Neural crest cell (in vitro differentiated cells): ENCODE measurements around the gene LOXL1. TPM values are rescaled to one million over a fixed set of nuclear protein-coding genes. Genes with fewer than 3 reads are reported as not detected.
"Not testable (repeated sequence)": the region's sequence is repeated elsewhere in the genome, so short reads cannot be mapped to it uniquely, and the experiment has no call there.

Experiments
- DNase-seq: peaks from one replicate; pipeline ENCODE4 v3.0.0; 2021; ENCODE audit warnings: low read depth, mixed read lengths, low spot score
- H3K27ac Mint-ChIP-seq: one replicate; pipeline ENCODE4 v1.8.0; 2021; ENCODE audit warnings: mild to moderate bottlenecking, mixed read lengths; ENCODE audit not compliant: unreplicated experiment
- H3K27me3 Mint-ChIP-seq: 2 replicates; pipeline ENCODE4 v1.8.0; 2021; ENCODE audit warnings: low read depth, mild to moderate bottlenecking, mixed read lengths
- H3K36me3 Mint-ChIP-seq: 2 replicates; pipeline ENCODE4 v1.8.0; 2021; ENCODE audit warnings: low read depth, mild to moderate bottlenecking, mixed read lengths
- H3K4me1 Mint-ChIP-seq: 2 replicates; pipeline ENCODE4 v1.8.0; 2021; ENCODE audit warnings: mixed read lengths
- H3K4me3 Mint-ChIP-seq: one replicate; pipeline ENCODE4 v1.8.0; 2021; ENCODE audit warnings: mild to moderate bottlenecking, mixed read lengths
- H3K9me3 Mint-ChIP-seq: 2 replicates; pipeline ENCODE4 v1.8.0; 2021; ENCODE audit warnings: mixed read lengths
- total RNA-seq: library from RNA; stranded (reverse); gene quantifications from 2 replicates; pipeline ENCODE4 v1.2.1, GENCODE V29; 2021
- TF ChIP-seq, protein P1 (sequence below): fragments of 200-600 bp; sonication (generic); conservative IDR thresholded peaks from 2 replicates; pipeline ENCODE4 v1.5.0; 2021; ENCODE audit warnings: antibody characterized with exemption, mild to moderate bottlenecking

The LOXL1 gene
- total RNA-seq, 1 donor from 2014 or later, result 17.3 TPM

DNA sequence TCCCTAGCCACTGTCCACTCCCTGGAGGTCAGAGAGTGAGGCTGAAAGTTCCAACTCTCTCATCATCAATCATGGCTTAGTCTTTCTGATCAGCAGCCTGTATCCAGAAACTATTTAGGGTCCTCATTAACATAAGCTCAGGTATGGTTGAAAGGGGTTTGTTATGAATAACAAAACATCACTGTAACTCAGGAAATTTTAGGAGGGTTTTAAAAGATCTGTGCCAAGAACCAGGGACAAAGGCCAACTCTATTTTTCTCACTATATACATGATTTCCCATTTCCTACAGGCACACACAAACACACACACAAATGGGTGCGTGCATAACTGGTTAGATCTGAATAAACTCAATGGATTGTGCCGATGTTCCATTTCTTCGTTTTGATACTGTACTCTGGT, 42.2 kb downstream of the LOXL1 start:
- Mint-ChIP-seq H3K4me1 (peaks cover 26% of the 10 kb centered on the region), H3K9me3 (no peaks in the 10 kb centered on the region), H3K4me3 (no peak overlapping the region), H3K27me3 (peaks cover 6% of the 10 kb centered on the region), H3K27ac (no peak overlapping the region), H3K36me3 (no peaks in the 10 kb centered on the region)
- TF ChIP-seq, protein P1, sequence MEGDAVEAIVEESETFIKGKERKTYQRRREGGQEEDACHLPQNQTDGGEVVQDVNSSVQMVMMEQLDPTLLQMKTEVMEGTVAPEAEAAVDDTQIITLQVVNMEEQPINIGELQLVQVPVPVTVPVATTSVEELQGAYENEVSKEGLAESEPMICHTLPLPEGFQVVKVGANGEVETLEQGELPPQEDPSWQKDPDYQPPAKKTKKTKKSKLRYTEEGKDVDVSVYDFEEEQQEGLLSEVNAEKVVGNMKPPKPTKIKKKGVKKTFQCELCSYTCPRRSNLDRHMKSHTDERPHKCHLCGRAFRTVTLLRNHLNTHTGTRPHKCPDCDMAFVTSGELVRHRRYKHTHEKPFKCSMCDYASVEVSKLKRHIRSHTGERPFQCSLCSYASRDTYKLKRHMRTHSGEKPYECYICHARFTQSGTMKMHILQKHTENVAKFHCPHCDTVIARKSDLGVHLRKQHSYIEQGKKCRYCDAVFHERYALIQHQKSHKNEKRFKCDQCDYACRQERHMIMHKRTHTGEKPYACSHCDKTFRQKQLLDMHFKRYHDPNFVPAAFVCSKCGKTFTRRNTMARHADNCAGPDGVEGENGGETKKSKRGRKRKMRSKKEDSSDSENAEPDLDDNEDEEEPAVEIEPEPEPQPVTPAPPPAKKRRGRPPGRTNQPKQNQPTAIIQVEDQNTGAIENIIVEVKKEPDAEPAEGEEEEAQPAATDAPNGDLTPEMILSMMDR, result no peak
- DNase-seq, result no peak

DNA sequence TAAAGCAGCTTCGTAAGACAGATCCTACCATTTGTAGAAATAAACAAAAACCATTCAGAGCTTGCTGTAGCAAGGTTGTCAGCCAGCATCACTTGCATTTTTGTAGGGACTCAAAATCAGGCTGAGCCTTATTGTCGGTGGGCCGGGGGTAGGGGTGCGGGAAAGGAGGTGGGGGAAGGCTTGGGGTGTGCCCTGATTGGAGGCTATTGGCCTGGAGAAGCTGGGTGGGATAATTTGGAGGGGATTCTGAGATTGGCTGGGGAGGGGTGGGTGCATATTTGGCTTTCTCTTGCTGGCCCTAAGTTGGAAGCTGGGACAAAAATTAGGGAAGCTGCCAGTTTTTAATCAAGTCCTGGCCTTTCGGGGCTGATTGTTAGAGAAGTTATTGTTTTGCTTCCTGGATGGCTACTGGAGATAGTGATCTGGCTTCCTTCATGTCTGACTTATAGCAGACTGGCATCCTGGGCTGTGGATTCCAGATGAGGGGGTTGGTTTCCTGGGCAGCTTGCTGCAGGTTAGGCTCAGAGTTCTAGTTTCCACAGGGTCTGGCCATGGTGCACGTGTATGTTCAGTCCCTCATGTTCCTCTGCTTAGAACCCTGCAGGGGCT, 43.0 kb downstream of the LOXL1 start:
- DNase-seq, result no peak
- Mint-ChIP-seq H3K4me1 (peaks cover 26% of the 10 kb centered on the region), H3K9me3 (no peaks in the 10 kb centered on the region), H3K27ac (peak overlapping the region; percentile 64), H3K36me3 (no peaks in the 10 kb centered on the region), H3K27me3 (peaks cover 6% of the 10 kb centered on the region), H3K4me3 (no peak overlapping the region)
- TF ChIP-seq, protein P1, result no peak

DNA sequence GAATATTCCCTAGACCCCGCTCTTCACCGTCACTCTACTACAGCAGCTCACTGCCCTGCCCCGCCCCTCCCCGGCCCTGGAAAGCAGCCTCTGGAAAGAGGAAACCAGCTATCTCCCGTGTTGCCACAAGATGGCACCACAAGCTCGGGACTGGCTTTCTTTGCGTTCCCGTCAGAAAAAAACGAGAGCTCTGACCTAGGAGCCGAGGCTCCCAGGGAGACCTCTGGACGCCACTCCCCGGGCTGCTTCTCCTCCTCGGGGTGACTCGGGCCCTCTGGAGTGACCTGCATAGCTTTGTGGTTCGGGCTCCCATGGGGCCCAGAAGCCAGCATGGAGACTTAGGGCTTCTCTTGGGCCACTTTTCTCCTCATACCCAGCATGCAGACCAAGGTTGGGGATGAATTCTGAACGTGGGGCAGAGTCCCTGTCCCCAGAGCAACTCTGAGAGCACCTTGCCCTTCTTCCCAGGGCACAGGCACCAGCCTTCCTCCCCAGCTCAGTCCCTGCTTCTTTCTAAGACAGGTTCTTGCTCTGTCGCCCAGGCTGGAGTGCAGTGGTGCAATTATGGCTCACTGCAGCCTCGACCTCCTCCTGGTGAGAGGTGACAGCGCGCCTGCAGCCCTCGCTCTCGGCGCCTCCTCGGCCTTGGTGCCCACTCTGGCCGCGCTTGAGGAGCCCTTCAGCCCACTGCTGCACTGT, 46.9 kb downstream of the LOXL1 start:
- TF ChIP-seq, protein P1, result peak; percentile 84
- H3K27ac Mint-ChIP-seq, result no peak overlapping the region

DNA sequence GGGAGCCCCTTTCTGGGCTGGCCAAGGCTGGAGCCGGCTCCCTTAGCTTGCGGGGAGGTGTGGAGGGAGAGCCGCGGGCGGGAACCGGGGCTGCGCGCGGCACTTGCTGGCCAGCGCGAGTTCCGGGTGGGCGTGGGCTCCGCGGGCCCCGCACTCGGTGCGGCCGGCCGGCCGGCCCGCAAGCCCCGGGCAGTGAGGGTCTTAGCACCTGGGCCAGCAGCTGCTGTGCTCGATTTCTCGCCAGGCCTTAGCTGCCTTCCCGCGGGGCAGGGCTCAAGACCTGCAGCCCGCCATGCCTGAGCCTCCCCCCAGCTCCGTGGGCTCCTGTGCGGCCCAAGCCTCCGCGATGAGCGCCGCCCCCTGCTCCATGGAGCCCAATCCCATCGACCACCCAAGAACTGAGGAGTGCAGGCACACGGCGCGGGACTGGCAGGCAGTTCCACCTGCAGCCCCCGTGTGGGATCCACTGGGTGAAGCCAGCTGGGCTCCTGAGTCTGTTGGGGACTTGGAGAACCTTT, 47.5 kb downstream of the LOXL1 start:
- not testable (repeated sequence) for H3K36me3 Mint-ChIP-seq, H3K27ac Mint-ChIP-seq, DNase-seq, H3K4me1 Mint-ChIP-seq, H3K4me3 Mint-ChIP-seq, H3K9me3 Mint-ChIP-seq
- peaks cover 20% of the 10 kb centered on the region for H3K27me3 Mint-ChIP-seq

More for the DNA sequence above, 46.9 kb downstream of the LOXL1 start:
- DNase-seq, result peak; percentile 86
- peaks cover 17% of the 10 kb centered on the region for H3K27me3 Mint-ChIP-seq
- no peaks in the 10 kb centered on the region for H3K36me3 Mint-ChIP-seq
- H3K4me1 Mint-ChIP-seq, result peaks cover 5% of the 10 kb centered on the region
- H3K9me3 Mint-ChIP-seq, result no peaks in the 10 kb centered on the region
- H3K4me3 Mint-ChIP-seq, result no peak overlapping the region

DNA sequence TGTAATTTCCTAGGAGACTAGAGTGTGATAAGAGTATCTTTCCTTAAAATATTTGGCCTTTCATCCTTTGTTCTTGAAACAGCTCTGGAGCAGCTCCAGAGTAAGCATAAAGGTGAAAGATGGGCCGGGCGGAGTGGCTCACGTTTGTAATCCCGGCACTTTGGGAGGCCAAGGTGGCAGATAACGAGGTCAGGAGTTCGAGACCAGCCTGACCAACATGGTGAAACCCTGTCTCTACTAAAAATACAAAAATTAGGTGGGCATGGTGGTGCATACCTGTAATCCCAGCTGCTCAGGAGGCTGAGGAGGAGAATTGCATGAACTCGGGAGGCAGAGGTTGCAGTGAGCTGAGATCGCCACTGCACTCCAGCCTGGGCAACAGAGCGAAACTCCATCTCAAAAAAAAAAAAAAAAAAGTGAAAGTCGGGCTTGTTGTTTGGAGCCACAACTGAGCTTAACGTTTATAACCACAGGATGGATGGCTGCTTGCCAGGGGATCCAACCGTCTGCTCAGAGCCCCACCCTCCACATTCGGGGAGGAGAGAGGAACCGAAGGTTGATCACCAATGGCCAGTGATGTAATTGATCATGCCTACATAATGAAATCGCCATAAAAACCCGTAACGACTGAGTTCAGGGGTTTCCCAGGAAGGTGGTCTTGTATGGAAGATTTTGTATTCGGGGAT, 49.3 kb downstream of the LOXL1 start:
- peaks cover 22% of the 10 kb centered on the region for H3K27me3 Mint-ChIP-seq
- H3K27ac Mint-ChIP-seq, DNase-seq: not testable (repeated sequence)

DNA sequence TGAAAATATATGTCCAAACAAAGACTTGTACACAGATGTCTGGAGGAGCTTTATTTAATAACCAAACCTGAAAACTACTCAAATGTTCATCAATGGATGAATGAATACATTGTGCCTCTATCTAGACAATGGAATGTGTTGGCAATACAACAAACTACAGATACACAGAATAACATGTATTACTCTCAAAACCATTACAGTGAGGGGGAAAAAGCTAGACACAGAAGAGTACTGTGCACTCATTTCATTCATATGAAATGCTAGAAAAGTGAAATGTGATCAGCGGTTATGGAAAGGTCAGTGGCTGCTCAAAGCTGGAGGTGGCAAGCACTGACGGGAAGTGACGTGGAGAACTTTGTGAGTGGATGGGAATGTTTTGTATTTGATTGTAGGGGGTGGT, 52.6 kb downstream of the LOXL1 start:
- Mint-ChIP-seq H3K9me3 (no peaks in the 10 kb centered on the region), H3K27ac (no peak overlapping the region), H3K4me3 (no peak overlapping the region), H3K27me3 (peaks cover 19% of the 10 kb centered on the region), H3K4me1 (peaks cover 7% of the 10 kb centered on the region), H3K36me3 (no peaks in the 10 kb centered on the region)
- DNase-seq, result no peak
- TF ChIP-seq, protein P1, result no peak

More for the DNA sequence above, 49.3 kb downstream of the LOXL1 start:
- not testable (repeated sequence) for H3K4me3 Mint-ChIP-seq, H3K4me1 Mint-ChIP-seq, H3K36me3 Mint-ChIP-seq, H3K9me3 Mint-ChIP-seq
